WTC11 (cell line): Measurements from ENCODE around the gene INPP4B.

Source experiments
- CBFB ChIP-seq: sonication (generic); formaldehyde crosslinking; IDR thresholded peaks from 2 replicates; pipeline ENCODE4 v1.8.1; 2022; ENCODE audit warnings: mild to moderate bottlenecking, low read depth, missing genetic modification reagents
- CREB1 ChIP-seq: sonication (generic); formaldehyde crosslinking; IDR thresholded peaks from 2 replicates; pipeline ENCODE4 v1.8.0; 2023; ENCODE audit warnings: mild to moderate bottlenecking, missing genetic modification reagents
- CTCF ChIP-seq: fragments of 200-600 bp; IDR thresholded peaks from 2 replicates; pipeline ENCODE4 v1.8.0; 2022; ENCODE audit warnings: antibody characterized with exemption
- ESRRA ChIP-seq: sonication (generic); formaldehyde crosslinking; IDR thresholded peaks from 2 replicates; pipeline ENCODE4 v1.8.1; 2022; ENCODE audit warnings: mild to moderate bottlenecking, missing genetic modification reagents, borderline replicate concordance
- GABPB1 ChIP-seq: sonication (generic); formaldehyde crosslinking; IDR thresholded peaks from 2 replicates; pipeline ENCODE4 v1.8.1; 2023; ENCODE audit warnings: mild to moderate bottlenecking, missing genetic modification reagents
- PRRX2 ChIP-seq: fragments of 250-450 bp; sonication (Bioruptor Pico); IDR thresholded peaks from 2 replicates; pipeline ENCODE4 v1.8.0; 2021; ENCODE audit warnings: mild to moderate bottlenecking
- TEAD4 ChIP-seq: sonication (generic); formaldehyde crosslinking; IDR thresholded peaks from 2 replicates; pipeline ENCODE4 v1.8.0; 2022; ENCODE audit warnings: mild to moderate bottlenecking, missing genetic modification reagents
- ZNF121 ChIP-seq: sonication (generic); formaldehyde crosslinking; IDR thresholded peaks from 2 replicates; pipeline ENCODE4 v1.8.0; 2023; ENCODE audit warnings: missing genetic modification reagents

GRCh38 chr4:142715727-142716126 is 130.4 kb downstream of the INPP4B start:
- TF ChIP-seq CBFB (CRISPR knock-in tag) = no peak
- no peak for TF ChIP-seq CTCF
- TF ChIP-seq CREB1 = no peak
- no peak for TF ChIP-seq PRRX2 (CRISPR knock-in tag)
- no peak for TF ChIP-seq ESRRA
- no peak for TF ChIP-seq ZNF121 (CRISPR knock-in tag)
- TF ChIP-seq TEAD4 (CRISPR knock-in tag) = no peak
- TF ChIP-seq GABPB1 = no peak
